ENCODE measurements around the gene MPL.

DNA sequence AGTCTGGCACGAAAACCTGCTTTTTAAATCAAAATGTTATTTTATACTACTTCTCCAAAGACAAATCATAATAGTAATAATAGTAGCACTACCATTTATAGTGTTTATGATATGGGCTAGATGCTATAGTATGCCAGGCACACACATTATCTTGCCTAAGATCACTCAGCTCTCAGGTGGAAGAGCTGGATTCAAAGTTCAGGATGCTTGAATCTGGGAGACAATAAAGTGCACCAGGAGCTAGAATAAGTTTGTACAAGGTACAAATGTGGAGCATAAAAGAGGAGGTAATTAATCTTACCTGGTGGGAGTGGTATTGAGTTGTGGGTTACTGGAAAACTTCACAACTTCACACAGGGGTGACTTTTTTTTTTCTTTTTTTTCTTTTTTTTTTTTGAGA is 40.2 kb downstream of the MPL start:
- TF ChIP-seq TAF1 (IDR thresholded peaks at IDR 0.05; ENCODE audit: borderline replicate concordance, insufficient read depth, low read length) (no peak), POLR2AphosphoS5 (IDR thresholded peaks at IDR 0.05; ENCODE audit: low read depth, low read length) (no peak), SIN3A (IDR thresholded peaks at IDR 0.05; ENCODE audit: borderline replicate concordance, insufficient read depth, low read length) (no peak)
- TF ChIP-seq, protein P1, sequence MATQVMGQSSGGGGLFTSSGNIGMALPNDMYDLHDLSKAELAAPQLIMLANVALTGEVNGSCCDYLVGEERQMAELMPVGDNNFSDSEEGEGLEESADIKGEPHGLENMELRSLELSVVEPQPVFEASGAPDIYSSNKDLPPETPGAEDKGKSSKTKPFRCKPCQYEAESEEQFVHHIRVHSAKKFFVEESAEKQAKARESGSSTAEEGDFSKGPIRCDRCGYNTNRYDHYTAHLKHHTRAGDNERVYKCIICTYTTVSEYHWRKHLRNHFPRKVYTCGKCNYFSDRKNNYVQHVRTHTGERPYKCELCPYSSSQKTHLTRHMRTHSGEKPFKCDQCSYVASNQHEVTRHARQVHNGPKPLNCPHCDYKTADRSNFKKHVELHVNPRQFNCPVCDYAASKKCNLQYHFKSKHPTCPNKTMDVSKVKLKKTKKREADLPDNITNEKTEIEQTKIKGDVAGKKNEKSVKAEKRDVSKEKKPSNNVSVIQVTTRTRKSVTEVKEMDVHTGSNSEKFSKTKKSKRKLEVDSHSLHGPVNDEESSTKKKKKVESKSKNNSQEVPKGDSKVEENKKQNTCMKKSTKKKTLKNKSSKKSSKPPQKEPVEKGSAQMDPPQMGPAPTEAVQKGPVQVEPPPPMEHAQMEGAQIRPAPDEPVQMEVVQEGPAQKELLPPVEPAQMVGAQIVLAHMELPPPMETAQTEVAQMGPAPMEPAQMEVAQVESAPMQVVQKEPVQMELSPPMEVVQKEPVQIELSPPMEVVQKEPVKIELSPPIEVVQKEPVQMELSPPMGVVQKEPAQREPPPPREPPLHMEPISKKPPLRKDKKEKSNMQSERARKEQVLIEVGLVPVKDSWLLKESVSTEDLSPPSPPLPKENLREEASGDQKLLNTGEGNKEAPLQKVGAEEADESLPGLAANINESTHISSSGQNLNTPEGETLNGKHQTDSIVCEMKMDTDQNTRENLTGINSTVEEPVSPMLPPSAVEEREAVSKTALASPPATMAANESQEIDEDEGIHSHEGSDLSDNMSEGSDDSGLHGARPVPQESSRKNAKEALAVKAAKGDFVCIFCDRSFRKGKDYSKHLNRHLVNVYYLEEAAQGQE (IDR thresholded peaks at IDR 0.05; ENCODE audit: insufficient read depth in 1 of 2, low read depth in 2 of 2, low read length in 2 of 2), result no peak
